ENCODE measurements around the gene GREB1L. TPM values are rescaled to one million over a fixed set of nuclear protein-coding genes. Genes with fewer than 3 reads are reported as not detected.
"Not testable (repeated sequence)": the region's sequence is repeated elsewhere in the genome, so short reads cannot be mapped to it uniquely, and the experiment has no call there.

Gene GREB1L
- total and polyA plus RNA-seq, 2 experiments from 2014 or later: 14.0 to 16.8 TPM

DNA sequence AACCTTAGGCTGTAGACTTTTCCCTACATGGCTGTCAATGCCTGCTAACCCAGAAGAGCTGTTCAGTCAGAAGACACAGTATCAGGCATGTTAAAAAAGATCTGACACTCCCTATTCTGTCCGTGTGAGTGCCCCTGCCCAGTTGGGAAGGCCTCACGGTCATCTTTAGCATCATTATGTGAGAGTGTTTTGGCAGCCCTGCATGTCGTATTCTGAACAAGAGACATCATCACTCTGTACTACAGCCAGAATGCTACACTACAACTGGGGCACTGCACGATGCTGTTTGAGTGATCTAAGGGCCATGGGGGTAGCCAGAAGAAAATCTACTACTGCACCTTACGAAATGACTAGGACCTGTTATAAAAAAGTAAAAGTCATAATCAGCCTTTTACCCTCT lies 67.2 kb downstream of the GREB1L start:
- peaks cover 2% of the 10 kb centered on the region for H3K4me1 ChIP-seq (ENCODE audit: insufficient read depth)
- H3K79me2 ChIP-seq: no peaks in the 10 kb centered on the region
- 92% methylated on average over 5 of the region's 5 CpGs for WGBS (ENCODE audit: low lambda C conversion rate, missing lambda C conversion rate)

DNA sequence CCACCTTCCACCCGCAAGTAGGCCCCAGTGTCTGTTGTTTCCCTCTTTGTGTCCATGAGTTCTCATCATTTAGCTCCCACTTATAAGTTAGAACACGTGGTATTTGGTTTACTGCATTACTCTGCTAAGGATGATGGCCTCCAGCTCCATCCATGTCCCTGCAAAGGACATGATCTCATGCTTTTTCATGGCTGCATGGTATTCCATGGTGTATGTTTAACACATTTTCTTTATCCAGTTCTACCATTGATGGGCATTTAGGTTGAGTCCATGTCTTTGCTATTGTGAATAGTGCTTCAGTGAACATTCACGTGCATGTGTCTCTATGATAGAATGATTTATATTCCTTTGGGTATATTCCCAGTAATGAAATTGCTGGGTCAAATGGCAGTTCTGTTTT lies 69.9 kb downstream of the GREB1L start:
- not testable (repeated sequence) for H3K9me2 ChIP-seq (replicated peaks; ENCODE audit: insufficient read depth); H4K20me1 ChIP-seq (ENCODE audit: insufficient read depth, poor library complexity, severe bottlenecking); H3K4me2 ChIP-seq; H2AFZ ChIP-seq; H3K9me3 ChIP-seq (ENCODE audit: low read depth); H3K4me1 ChIP-seq (ENCODE audit: insufficient read depth); DNase-seq (ENCODE audit: low spot score); H3K36me3 ChIP-seq (replicated peaks; ENCODE audit: insufficient read depth, low read depth); H3K27ac ChIP-seq; H3K79me2 ChIP-seq; H3K27me3 ChIP-seq; H3K4me3 ChIP-seq
- WGBS (ENCODE audit: low lambda C conversion rate, missing lambda C conversion rate): 87% methylated on average over 3 of the region's 3 CpGs

More for the DNA sequence above, 67.2 kb downstream of the GREB1L start:
- Histone ChIP-seq H3K4me2 (no peak overlapping the region), H4K20me1 (ENCODE audit: insufficient read depth, poor library complexity, severe bottlenecking) (no peaks in the 10 kb centered on the region), H3K27me3 (no peaks in the 10 kb centered on the region), H2AFZ (no peak overlapping the region), H3K4me3 (no peak overlapping the region), H3K9me2 (replicated peaks; ENCODE audit: insufficient read depth) (no peaks in the 10 kb centered on the region), H3K9me3 (ENCODE audit: low read depth) (no peaks in the 10 kb centered on the region), H3K27ac (no peak overlapping the region), H3K36me3 (replicated peaks; ENCODE audit: insufficient read depth, low read depth) (no peaks in the 10 kb centered on the region)
- no peak for DNase-seq (ENCODE audit: low spot score)
- TF ChIP-seq EZH2phosphoT487 (IDR thresholded peaks at IDR 0.05; ENCODE audit: low read depth, severe bottlenecking, unreplicated experiment) (no peak), EZH2 (IDR thresholded peaks at IDR 0.05; ENCODE audit: borderline replicate concordance) (no peak)

DNA sequence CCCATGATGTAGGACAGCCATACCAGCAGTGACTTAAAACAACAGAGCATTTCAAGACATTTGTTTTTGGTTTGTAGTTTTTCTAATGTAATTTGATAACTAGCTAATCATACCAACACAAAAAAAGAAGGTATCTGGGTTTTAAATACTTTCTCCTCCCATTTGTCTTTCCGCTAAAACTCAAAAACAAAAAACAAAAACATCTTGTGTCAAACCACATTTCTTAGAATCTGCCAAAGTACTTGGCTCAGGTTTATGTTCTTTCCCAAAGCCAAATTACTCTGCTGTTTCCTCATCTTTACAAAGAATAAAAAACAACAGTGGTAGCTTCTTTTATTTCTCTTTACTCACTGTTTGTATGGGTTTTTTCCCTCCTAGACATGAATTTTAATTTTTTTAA lies 71.5 kb downstream of the GREB1L start:
- no peaks in the 10 kb centered on the region for H3K27me3 ChIP-seq
- H3K36me3 ChIP-seq (replicated peaks; ENCODE audit: insufficient read depth, low read depth): no peaks in the 10 kb centered on the region
- H3K4me1 ChIP-seq (ENCODE audit: insufficient read depth): peaks cover 5% of the 10 kb centered on the region
- H3K4me3 ChIP-seq: no peak overlapping the region
- H3K9me3 ChIP-seq (ENCODE audit: low read depth): no peaks in the 10 kb centered on the region
- no peak for DNase-seq (ENCODE audit: low spot score)
- WGBS (ENCODE audit: low lambda C conversion rate, missing lambda C conversion rate): 97% methylated on average over 1 of the region's 1 CpG
- TF ChIP-seq EZH2 (IDR thresholded peaks at IDR 0.05; ENCODE audit: borderline replicate concordance) (no peak), CTCF (IDR thresholded peaks at IDR 0.05; ENCODE audit: poor library complexity) (no peak), EZH2phosphoT487 (IDR thresholded peaks at IDR 0.05; ENCODE audit: low read depth, severe bottlenecking, unreplicated experiment) (no peak)
- H3K4me2 ChIP-seq: no peak overlapping the region
- no peaks in the 10 kb centered on the region for H4K20me1 ChIP-seq (ENCODE audit: insufficient read depth, poor library complexity, severe bottlenecking)
- H3K9me2 ChIP-seq (replicated peaks; ENCODE audit: insufficient read depth): no peaks in the 10 kb centered on the region
- H2AFZ ChIP-seq: no peak overlapping the region
- H3K27ac ChIP-seq: no peak overlapping the region
- no peaks in the 10 kb centered on the region for H3K79me2 ChIP-seq

GRCh38 chr18:21314724-21315123 lies 72.7 kb downstream of the GREB1L start:
- H2AFZ ChIP-seq: no peak overlapping the region
- no peaks in the 10 kb centered on the region for H3K9me3 ChIP-seq (ENCODE audit: low read depth)
- TF ChIP-seq CTCF (IDR thresholded peaks at IDR 0.05; ENCODE audit: poor library complexity) (no peak), EZH2phosphoT487 (IDR thresholded peaks at IDR 0.05; ENCODE audit: low read depth, severe bottlenecking, unreplicated experiment) (no peak), EZH2 (IDR thresholded peaks at IDR 0.05; ENCODE audit: borderline replicate concordance) (no peak)
- H3K27ac ChIP-seq: no peak overlapping the region
- H3K4me2 ChIP-seq: no peak overlapping the region
- H3K9me2 ChIP-seq (replicated peaks; ENCODE audit: insufficient read depth): no peaks in the 10 kb centered on the region
- H4K20me1 ChIP-seq (ENCODE audit: insufficient read depth, poor library complexity, severe bottlenecking): no peaks in the 10 kb centered on the region
- peaks cover 5% of the 10 kb centered on the region for H3K4me1 ChIP-seq (ENCODE audit: insufficient read depth)
- no peaks in the 10 kb centered on the region for H3K27me3 ChIP-seq
- H3K36me3 ChIP-seq (replicated peaks; ENCODE audit: insufficient read depth, low read depth): no peaks in the 10 kb centered on the region
- DNase-seq (ENCODE audit: low spot score): no peak
- H3K4me3 ChIP-seq: no peak overlapping the region
- no peaks in the 10 kb centered on the region for H3K79me2 ChIP-seq

DNA sequence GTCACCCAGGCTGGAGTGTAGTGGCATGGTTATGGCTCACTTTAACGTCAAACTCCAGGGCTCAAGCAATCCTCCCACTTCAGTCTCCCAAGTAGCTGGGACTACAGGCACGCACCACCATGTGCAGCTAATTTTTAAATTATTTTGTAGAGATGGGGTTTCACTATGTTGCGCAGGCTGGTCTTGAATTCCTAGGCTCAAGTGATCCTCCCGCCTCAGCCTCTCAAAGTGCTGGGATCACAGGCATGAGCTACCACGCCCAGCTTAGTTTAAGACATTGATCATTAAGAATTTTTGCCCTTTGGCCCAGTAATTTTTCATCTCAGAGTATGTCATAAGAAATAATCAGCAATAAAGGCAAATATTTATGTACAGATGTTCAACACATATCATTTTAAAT lies 73.1 kb downstream of the GREB1L start:
- not testable (repeated sequence) for DNase-seq (ENCODE audit: low spot score)

More for the DNA sequence above, 73.1 kb downstream of the GREB1L start:
- H4K20me1 ChIP-seq (ENCODE audit: insufficient read depth, poor library complexity, severe bottlenecking); H3K4me1 ChIP-seq (ENCODE audit: insufficient read depth); H3K79me2 ChIP-seq; H3K27ac ChIP-seq; H3K36me3 ChIP-seq (replicated peaks; ENCODE audit: insufficient read depth, low read depth); H2AFZ ChIP-seq; H3K9me3 ChIP-seq (ENCODE audit: low read depth); H3K4me3 ChIP-seq; H3K9me2 ChIP-seq (replicated peaks; ENCODE audit: insufficient read depth); H3K27me3 ChIP-seq; H3K4me2 ChIP-seq: not testable (repeated sequence)
- WGBS (ENCODE audit: low lambda C conversion rate, missing lambda C conversion rate): 87% methylated on average over 5 of the region's 5 CpGs
